K562 (cell line): ENCODE measurements around the gene PIWIL1. TPM values are rescaled to one million over a fixed set of nuclear protein-coding genes. Genes with fewer than 3 reads are reported as not detected.

ENCODE experiments used
- ATAC-seq: fragments of 200-7000 bp; cut with Tn5 transposase; 3 replicates; pipeline ENCODE4 v1.9.1; 2020; ENCODE audit warnings: moderate library complexity
- BruUV-seq: library from RNA; stranded (reverse); fragments of 400-500 nt; replicated peaks from 2 replicates; lab custom pipeline; 2021; lab: Mats Ljungman, UMichigan
- CTCF ChIA-PET: fragments of 300-600 bp; formaldehyde crosslinking; extraction: SDS; loops from one replicate; lab custom pipeline; 2021; ENCODE audit warnings: low intra/inter-chr PET ratio; lab: Yijun Ruan, JAX
- POLR2A ChIA-PET: fragments of 300-600, 350-650 bp; sonication (Branson Sonifier 250); formaldehyde crosslinking; extraction: SDS; loops from one replicate; lab custom pipeline; 2021; ENCODE audit warnings: antibody characterized with exemption, inconsistent platforms; lab: Yijun Ruan, JAX
- DNase-seq, 4 experiments: peaks; one replicate each; pipeline versions ENCODE4 v3.0.0 to v3.0.0-alpha.2; 2011 to 2018; ENCODE audit warnings: low spot score in 3 of 4, mixed read lengths in 3 of 4; ENCODE audit errors: extremely low read depth in 1 of 4
- FAIRE-seq: peaks from 2 replicates; lab custom pipeline; 2011; peaks lifted over from hg19 to GRCh38; lab: Jason Lieb, UNC
- H2AFZ ChIP-seq: 2 replicates; pipeline ENCODE4 v1.6.0; 2011; ENCODE audit warnings: low read depth, low read length, control low read depth, inconsistent platforms
- H3K27ac ChIP-seq: fragments of 200-600 bp; 3 replicates; pipeline ENCODE4 v1.8.0; 2011; ENCODE audit warnings: low read depth, mild to moderate bottlenecking, control low read depth, inconsistent platforms, low read length, moderate library complexity, mixed read lengths; ENCODE audit errors: extremely low read depth
- H3K27me3 ChIP-seq, 2 experiments: fragments of 300-600 bp in 1 of 2; 2 replicates in 1 of 2; 3 replicates in 1 of 2; pipeline versions ENCODE4 v1.6.0 to v1.8.0; 2011; ENCODE audit warnings: inconsistent platforms in 2 of 2, low read length in 2 of 2, mild to moderate bottlenecking in 1 of 2, mixed read lengths in 1 of 2, moderate library complexity in 1 of 2; ENCODE audit not compliant: control insufficient read depth in 2 of 2, insufficient read depth in 2 of 2
- H3K36me3 ChIP-seq: fragments of 300-600 bp; 3 replicates; pipeline ENCODE4 v1.8.0; 2011; ENCODE audit warnings: mild to moderate bottlenecking, low read length, inconsistent platforms; ENCODE audit not compliant: control insufficient read depth, insufficient read depth
- H3K4me1 ChIP-seq, 2 experiments: fragments of 200-600 bp in 1 of 2; replicated peaks in 1 of 2; 2 replicates in 1 of 2; 3 replicates in 1 of 2; pipeline versions ENCODE4 v1.5.1 to v1.8.0; 2011; ENCODE audit warnings: inconsistent platforms in 2 of 2, low read length in 2 of 2, mild to moderate bottlenecking in 1 of 2, mixed read lengths in 1 of 2, moderate library complexity in 1 of 2; ENCODE audit not compliant: control insufficient read depth in 2 of 2, insufficient read depth in 2 of 2
- H3K4me2 ChIP-seq: 2 replicates; pipeline ENCODE4 v1.6.1; 2011; ENCODE audit warnings: low read length, control low read depth, inconsistent platforms, mixed read lengths; ENCODE audit not compliant: insufficient read depth
- H3K4me3 ChIP-seq: fragments of 200-600 bp; sonication (generic), shearing (Covaris generic); 2 replicates; pipeline ENCODE4 v1.5.1; 2016; ENCODE audit warnings: control low read depth, inconsistent platforms
- H3K79me2 ChIP-seq: fragments of 200-600 bp; 3 replicates; pipeline ENCODE4 v1.8.0; 2011; ENCODE audit warnings: low read length, inconsistent platforms; ENCODE audit not compliant: control insufficient read depth, insufficient read depth
- H3K9ac ChIP-seq, 2 experiments: 2 replicates each; pipeline versions ENCODE4 v1.6.0 to v1.6.1; 2011; ENCODE audit warnings: low read depth in 2 of 2, low read length in 2 of 2, control low read depth in 1 of 2, inconsistent platforms in 1 of 2, mild to moderate bottlenecking in 1 of 2, mixed read lengths in 1 of 2; ENCODE audit not compliant: insufficient read depth in 1 of 2
- H3K9me1 ChIP-seq: one replicate; pipeline ENCODE4 v1.6.0; 2011; ENCODE audit warnings: inconsistent platforms, mild to moderate bottlenecking, low read length, moderate library complexity; ENCODE audit not compliant: control insufficient read depth, insufficient read depth
- H3K9me3 ChIP-seq: replicated peaks from 2 replicates; pipeline ENCODE4 v1.5.1; 2011; ENCODE audit warnings: low read depth, low read length, inconsistent platforms; ENCODE audit not compliant: control insufficient read depth, insufficient read depth
- H4K20me1 ChIP-seq: replicated peaks from 2 replicates; pipeline ENCODE4 v1.6.1; 2011; ENCODE audit warnings: low read length, inconsistent platforms, mixed read lengths; ENCODE audit not compliant: control insufficient read depth, insufficient read depth
- CBX8 ChIP-seq: fragments of 200-600 bp; sonication (generic); IDR thresholded peaks from 2 replicates; pipeline ENCODE4 v1.6.1; 2012; ENCODE audit warnings: borderline replicate concordance, mixed run types, low read depth, mild to moderate bottlenecking, moderate library complexity, mixed read lengths, low read length, control low read depth, inconsistent platforms; ENCODE audit not compliant: poor library complexity, severe bottlenecking; ENCODE audit errors: extremely low read depth
- CHCHD3 ChIP-seq: fragments of 250-450 bp; sonication (Bioruptor Pico); IDR thresholded peaks from 2 replicates; pipeline ENCODE4 v2.1.2; 2022; ENCODE audit warnings: mild to moderate bottlenecking
- EWSR1 ChIP-seq: fragments of 450-650 bp; IDR thresholded peaks from 2 replicates; pipeline ENCODE4 v1.6.1; 2018; ENCODE audit warnings: borderline replicate concordance, mild to moderate bottlenecking, low read depth, moderate library complexity; ENCODE audit not compliant: partially characterized antibody
- EZH2 ChIP-seq: IDR thresholded peaks from 2 replicates; pipeline ENCODE4 v1.6.1; 2012; ENCODE audit warnings: low read depth, mild to moderate bottlenecking, inconsistent platforms, low read length, borderline replicate concordance
- HEY1 ChIP-seq: fragments of 250-450 bp; sonication (Bioruptor Pico); IDR thresholded peaks from 2 replicates; pipeline ENCODE4 v1.5.0; 2020; ENCODE audit warnings: mild to moderate bottlenecking, moderate library complexity, borderline replicate concordance
- KHSRP ChIP-seq: fragments of 450-650 bp; IDR thresholded peaks from 2 replicates; pipeline ENCODE4 v1.6.1; 2017
- MCM2 ChIP-seq: fragments of 450-650 bp; IDR thresholded peaks from 2 replicates; pipeline ENCODE4 v1.6.1; 2017; ENCODE audit warnings: low read depth, mild to moderate bottlenecking
- MED1 ChIP-seq: sonication (generic); formaldehyde crosslinking; IDR thresholded peaks from 2 replicates; pipeline ENCODE4 v1.8.1; 2023; ENCODE audit warnings: missing genetic modification reagents, borderline replicate concordance
- NCOA6 ChIP-seq: fragments of 450-650 bp; IDR thresholded peaks from 2 replicates; pipeline ENCODE4 v1.6.1; 2017; ENCODE audit warnings: mild to moderate bottlenecking
- NFATC3 ChIP-seq: fragments of 450-650 bp; IDR thresholded peaks from 2 replicates; pipeline ENCODE4 v1.6.1; 2017; ENCODE audit warnings: mild to moderate bottlenecking
- NFXL1 ChIP-seq: fragments of 450-650 bp; formaldehyde crosslinking; IDR thresholded peaks from 2 replicates; pipeline ENCODE4 v1.4.0; 2021; ENCODE audit warnings: mild to moderate bottlenecking
- PRDM10 ChIP-seq: fragments of 450-650 bp; IDR thresholded peaks from 2 replicates; pipeline ENCODE4 v1.6.1; 2018; ENCODE audit not compliant: partially characterized antibody
- PREB ChIP-seq: sonication (generic); formaldehyde crosslinking; IDR thresholded peaks from 2 replicates; pipeline ENCODE4 v1.8.1; 2023; ENCODE audit warnings: mild to moderate bottlenecking, missing genetic modification reagents
- SRSF7 ChIP-seq: fragments of 200-400 bp; formaldehyde crosslinking; optimal IDR thresholded peaks from 2 replicates; pipeline ENCODE3; 2017; ENCODE audit warnings: mild to moderate bottlenecking, low read depth, low read length
- ZNF253 ChIP-seq: fragments of 250-450 bp; sonication (Bioruptor Pico); conservative IDR thresholded peaks from 2 replicates; pipeline ENCODE4 v1.6.1; 2021; ENCODE audit warnings: mild to moderate bottlenecking
- WGBS: fragments of 100-300 bp; shearing (Covaris generic); methylation state at CpG from one replicate; pipeline ENCODE4 v1.1.6; 2016; ENCODE audit warnings: low coverage, mixed read lengths; ENCODE audit not compliant: insufficient coverage; ENCODE audit errors: missing lambda C conversion rate; 5-methylcytosine and 5-hydroxymethylcytosine counted together
- in situ Hi-C: fragments of 300-500 bp; cut with MboI; formaldehyde crosslinking; loops from 4 replicates; pipeline ENCODE4 v1.15.0; 2018; ENCODE audit warnings: inconsistent platforms, mixed read lengths
- intact Hi-C: fragments of 100-400 bp; cut with micrococcal nuclease; formaldehyde crosslinking; loops from 2 replicates; pipeline ENCODE4 v1.14.2; 2022
- polyA plus RNA-seq, 8 experiments: library from polyadenylated mRNA; depleted of rRNA in 4 of 8; stranded (reverse) in 5 of 8; unstranded in 3 of 8; fragments of >200 nt; fragmentation: Nextera tagmentation in 2 of 8; fragmentation: Illumina TruSeq in 1 of 8; extraction: Ambion mirVana in 2 of 8; extraction: Trizol in 1 of 8; gene quantifications; 2 replicates each; pipeline versions ENCODE4 v1.2.1 to v1.2.3, GENCODE V29; 2011 to 2014; ENCODE audit warnings: inconsistent platforms in 1 of 8, missing spikeins in 1 of 8
- total RNA-seq, 7 experiments: library from RNA; depleted of rRNA in 6 of 7; stranded (reverse); fragments of >200 nt in 6 of 7; fragmentation: Illumina TruSeq in 2 of 7; extraction: Trizol in 2 of 7; gene quantifications; 2 replicates each; pipeline versions ENCODE4 v1.2.1 to v1.2.3, GENCODE V29; 2011 to 2021; ENCODE audit warnings: low replicate concordance in 1 of 7
- TF ChIP-seq, protein P1 (sequence below): IDR thresholded peaks from 2 replicates; pipeline ENCODE4 v1.6.1; 2011; ENCODE audit not compliant: insufficient read length; ENCODE audit errors: extremely low read depth
- TF ChIP-seq, protein P2 (sequence below): sonication (generic); formaldehyde crosslinking; IDR thresholded peaks from 2 replicates; pipeline ENCODE4 v1.8.0; 2022; ENCODE audit warnings: mild to moderate bottlenecking, missing genetic modification reagents

PIWIL1 gene
- total and polyA plus RNA-seq, 9 of the 15 experiments (the other 6 are each of a cell fraction or from before 2014, with no cell fraction given): not detected

GRCh38 chr12:130421896-130422295 is 84.2 kb downstream of the PIWIL1 start:
- H3K79me2 ChIP-seq: no peaks in the 10 kb centered on the region
- WGBS: 1% methylated on average over 6 of the region's 6 CpGs
- H3K27me3 ChIP-seq: peaks cover 29 to 65% of the 10 kb centered on the region in 2 experiments
- H3K4me3 ChIP-seq: no peak overlapping the region
- ATAC-seq (no peak), FAIRE-seq (no peak), DNase-seq (no peak)
- CTCF ChIA-PET: no interaction called here
- in situ Hi-C loops (no loop called here), intact Hi-C loops (no loop called here)
- H3K4me1 ChIP-seq: peaks cover 0 to 7% of the 10 kb centered on the region in 2 experiments; a peak in 2 of 5 replicates
- H3K9me3 ChIP-seq: no peaks in the 10 kb centered on the region
- H2AFZ ChIP-seq: no peak overlapping the region
- no peak overlapping the region for H3K27ac ChIP-seq
- no peak overlapping the region for H3K9ac ChIP-seq
- H3K4me2 ChIP-seq: no peak overlapping the region
- no TSS peak for BruUV-seq
- H4K20me1 ChIP-seq: 0 out of 2 replicates have a peak, but pooled peaks cover 4% of the 10 kb centered on the region
- POLR2A ChIA-PET: interaction anchor here (0.6 to 0.7 kb wide), 2 partner anchors 19 to 165 kb away, joined by 3 to 4 read pairs; no protein-coding TSS in a partner anchor
- H3K36me3 ChIP-seq: no peaks in the 10 kb centered on the region
- H3K9me1 ChIP-seq: no peaks in the 10 kb centered on the region
- TF ChIP-seq SRSF7 (no peak), PREB (CRISPR knock-in tag) (no peak), EZH2 (no peak), CBX8 (no peak), MED1 (CRISPR knock-in tag) (no peak), ZNF253 (CRISPR knock-in tag) (no peak), HEY1 (CRISPR knock-in tag) (no peak), NFATC3 (no peak), NFXL1 (CRISPR knock-in tag) (no peak), PRDM10 (no peak), NCOA6 (no peak), EWSR1 (no peak), CHCHD3 (CRISPR knock-in tag) (no peak), MCM2 (no peak), KHSRP (no peak)
- TF ChIP-seq, protein P1, sequence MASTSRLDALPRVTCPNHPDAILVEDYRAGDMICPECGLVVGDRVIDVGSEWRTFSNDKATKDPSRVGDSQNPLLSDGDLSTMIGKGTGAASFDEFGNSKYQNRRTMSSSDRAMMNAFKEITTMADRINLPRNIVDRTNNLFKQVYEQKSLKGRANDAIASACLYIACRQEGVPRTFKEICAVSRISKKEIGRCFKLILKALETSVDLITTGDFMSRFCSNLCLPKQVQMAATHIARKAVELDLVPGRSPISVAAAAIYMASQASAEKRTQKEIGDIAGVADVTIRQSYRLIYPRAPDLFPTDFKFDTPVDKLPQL: no peak
- TF ChIP-seq, protein P2, sequence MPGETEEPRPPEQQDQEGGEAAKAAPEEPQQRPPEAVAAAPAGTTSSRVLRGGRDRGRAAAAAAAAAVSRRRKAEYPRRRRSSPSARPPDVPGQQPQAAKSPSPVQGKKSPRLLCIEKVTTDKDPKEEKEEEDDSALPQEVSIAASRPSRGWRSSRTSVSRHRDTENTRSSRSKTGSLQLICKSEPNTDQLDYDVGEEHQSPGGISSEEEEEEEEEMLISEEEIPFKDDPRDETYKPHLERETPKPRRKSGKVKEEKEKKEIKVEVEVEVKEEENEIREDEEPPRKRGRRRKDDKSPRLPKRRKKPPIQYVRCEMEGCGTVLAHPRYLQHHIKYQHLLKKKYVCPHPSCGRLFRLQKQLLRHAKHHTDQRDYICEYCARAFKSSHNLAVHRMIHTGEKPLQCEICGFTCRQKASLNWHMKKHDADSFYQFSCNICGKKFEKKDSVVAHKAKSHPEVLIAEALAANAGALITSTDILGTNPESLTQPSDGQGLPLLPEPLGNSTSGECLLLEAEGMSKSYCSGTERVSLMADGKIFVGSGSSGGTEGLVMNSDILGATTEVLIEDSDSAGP (CRISPR knock-in tag): no peak
